Ectodermal cell (in vitro differentiated cells): ENCODE measurements around the gene CEMIP.

Source experiments
- H3K27ac ChIP-seq: 2 replicates; pipeline ENCODE4 v1.7.0; 2013; ENCODE audit warnings: mild to moderate bottlenecking, low read depth, low read length; ENCODE audit not compliant: insufficient read depth, poor library complexity, severe bottlenecking
- H3K27me3 ChIP-seq: 2 replicates; pipeline ENCODE4 v1.7.0; 2013; ENCODE audit warnings: mild to moderate bottlenecking, low read length; ENCODE audit not compliant: insufficient read depth, control insufficient read depth, poor library complexity, severe bottlenecking
- H3K36me3 ChIP-seq: one replicate; pipeline ENCODE4 v1.7.0; 2013; ENCODE audit warnings: low read length; ENCODE audit not compliant: control insufficient read depth, insufficient read depth
- H3K4me1 ChIP-seq: one replicate; pipeline ENCODE4 v1.7.0; 2013; ENCODE audit warnings: low read length; ENCODE audit not compliant: control insufficient read depth, insufficient read depth
- H3K4me3 ChIP-seq: 2 replicates; pipeline ENCODE4 v1.7.0; 2013; ENCODE audit warnings: low read depth, low read length, control low read depth; ENCODE audit not compliant: insufficient read depth
- H3K9me3 ChIP-seq: 2 replicates; pipeline ENCODE4 v1.7.0; 2013; ENCODE audit warnings: mild to moderate bottlenecking, low read length, moderate library complexity; ENCODE audit not compliant: control insufficient read depth
- WGBS, 2 experiments: methylation state at CpG; one replicate each; pipeline ENCODE4 v1.1.7; 2013; ENCODE audit warnings: missing lambda C conversion rate in 2 of 2; 5-methylcytosine and 5-hydroxymethylcytosine counted together

The CEMIP gene

DNA sequence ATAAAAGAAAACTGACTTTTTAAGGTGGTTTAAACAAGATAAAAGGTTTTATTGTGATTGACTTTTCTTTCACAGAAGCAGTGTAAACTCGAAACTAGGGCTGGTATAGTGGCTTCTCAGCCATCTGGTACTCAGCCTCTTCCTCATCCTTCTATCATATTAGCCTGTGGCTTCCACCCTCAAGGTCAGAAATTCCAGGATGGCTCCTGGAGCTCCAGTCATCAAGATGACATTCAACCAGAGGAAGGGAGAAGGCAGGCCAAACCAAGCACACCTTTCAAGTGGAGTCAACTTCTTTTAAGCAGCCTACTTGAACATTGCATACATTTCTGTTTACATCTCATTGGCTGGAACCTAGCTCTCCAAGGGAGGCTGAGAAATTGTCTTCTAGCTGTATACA lies 211.8 kb downstream of the CEMIP start:
- Histone ChIP-seq H3K27me3 (no peaks in the 10 kb centered on the region), H3K4me3 (no peak overlapping the region), H3K27ac (no peak overlapping the region), H3K36me3 (no peaks in the 10 kb centered on the region), H3K4me1 (peaks cover 14% of the 10 kb centered on the region), H3K9me3 (no peaks in the 10 kb centered on the region)
- 86 to 93% methylated on average over 1 of the region's 1 CpG for WGBS, 2 experiments

DNA sequence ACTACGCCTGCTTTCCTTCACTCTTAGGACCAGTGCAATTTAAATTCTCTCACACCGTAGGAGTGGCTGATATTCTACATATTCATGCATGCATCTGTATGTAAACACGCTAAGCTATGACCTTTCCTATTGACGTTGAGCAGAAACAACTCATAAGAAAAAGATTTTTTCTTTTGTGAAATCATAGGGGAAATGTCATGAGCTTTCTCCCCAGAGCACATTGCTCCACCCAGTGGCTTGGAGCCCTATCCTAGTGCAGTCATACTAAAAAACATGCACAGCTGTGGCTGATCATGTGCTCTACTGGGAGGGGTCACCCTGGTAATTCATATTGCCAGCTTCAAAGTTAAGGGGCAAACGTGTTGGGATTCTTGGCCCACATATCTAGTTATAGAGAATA lies 212.3 kb downstream of the CEMIP start:
- 89 to 91% methylated on average over 5 of the region's 5 CpGs for WGBS, 2 experiments
- H3K36me3 ChIP-seq: no peaks in the 10 kb centered on the region
- no peaks in the 10 kb centered on the region for H3K9me3 ChIP-seq
- peaks cover 13% of the 10 kb centered on the region for H3K4me1 ChIP-seq
- no peak overlapping the region for H3K4me3 ChIP-seq
- H3K27ac ChIP-seq: no peak overlapping the region
- H3K27me3 ChIP-seq: no peaks in the 10 kb centered on the region

GRCh38 chr15:80992006-80992405 lies 212.8 kb downstream of the CEMIP start:
- Histone ChIP-seq H3K9me3 (no peaks in the 10 kb centered on the region), H3K4me3 (no peak overlapping the region), H3K27me3 (no peaks in the 10 kb centered on the region), H3K4me1 (peaks cover 8% of the 10 kb centered on the region), H3K27ac (no peak overlapping the region), H3K36me3 (no peaks in the 10 kb centered on the region)
- WGBS, 2 experiments: 92 to 98% methylated on average over 4 of the region's 4 CpGs

DNA sequence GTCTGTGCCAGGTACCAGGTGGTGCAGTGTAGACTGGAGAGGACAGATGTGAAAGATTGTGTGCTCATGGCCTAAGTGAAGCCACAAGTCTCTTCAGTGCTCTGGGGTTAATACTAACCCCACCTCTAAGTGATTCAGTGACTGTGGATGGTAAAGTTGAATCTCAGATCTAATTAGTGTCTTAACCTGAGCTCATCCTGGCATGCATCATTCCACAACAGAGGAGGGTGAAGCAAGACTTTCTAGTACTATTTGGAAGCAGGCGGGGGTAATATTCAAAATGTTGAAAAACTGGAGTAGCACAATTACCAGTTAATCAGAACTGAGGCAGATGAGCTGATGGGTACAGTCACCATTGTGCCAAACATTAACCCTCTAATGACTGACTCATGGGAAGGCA lies 213.3 kb downstream of the CEMIP start:
- H3K4me1 ChIP-seq: peaks cover 7% of the 10 kb centered on the region
- no peaks in the 10 kb centered on the region for H3K36me3 ChIP-seq
- no peaks in the 10 kb centered on the region for H3K27me3 ChIP-seq
- H3K4me3 ChIP-seq: no peak overlapping the region
- no peaks in the 10 kb centered on the region for H3K9me3 ChIP-seq
- H3K27ac ChIP-seq: no peak overlapping the region
- WGBS, 2 experiments: 96 to 100% methylated on average over 1 of the region's 1 CpG

DNA sequence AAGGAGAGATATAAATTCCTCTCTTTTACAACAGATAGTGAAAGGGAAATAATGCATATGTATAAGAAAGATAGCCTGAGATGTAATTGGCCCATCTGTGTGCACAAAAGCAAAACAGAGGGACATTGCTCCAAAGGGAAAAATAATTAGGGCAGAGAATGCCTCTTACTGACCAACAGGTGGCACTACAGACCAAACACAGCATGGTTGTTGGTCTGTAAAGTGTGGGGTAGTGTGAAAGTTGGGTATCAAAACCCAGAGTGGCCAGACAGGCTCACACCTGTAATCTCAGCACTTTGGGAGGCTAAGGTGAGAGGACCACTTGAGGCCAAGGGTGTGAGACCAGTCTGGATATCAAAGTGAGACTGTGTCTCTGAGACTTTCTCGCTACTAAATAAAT lies 217.1 kb downstream of the CEMIP start:
- 83% methylated on average over 1 of the region's 1 CpG; no CpG with 5 or more reads in 1 of the 2 experiments for whole genome bisulfite sequencing, 2 experiments
- Histone ChIP-seq H3K4me3 (no peak overlapping the region), H3K36me3 (no peaks in the 10 kb centered on the region)

GRCh38 chr15:80997692-80998091 lies 218.5 kb downstream of the CEMIP start:
- Histone ChIP-seq H3K36me3 (no peaks in the 10 kb centered on the region), H3K9me3 (no peaks in the 10 kb centered on the region), H3K4me1 (no peaks in the 10 kb centered on the region), H3K27ac (no peak overlapping the region), H3K4me3 (no peak overlapping the region), H3K27me3 (peaks cover 27% of the 10 kb centered on the region)
- WGBS, 2 experiments: 90 to 100% methylated on average over 1 of the region's 1 CpG

More for the DNA sequence above, 217.1 kb downstream of the CEMIP start:
- Histone ChIP-seq H3K27me3 (peaks cover 16% of the 10 kb centered on the region), H3K27ac (no peak overlapping the region), H3K9me3 (no peaks in the 10 kb centered on the region), H3K4me1 (no peaks in the 10 kb centered on the region)

GRCh38 chr15:80998251-80998650 lies 219.1 kb downstream of the CEMIP start:
- H3K4me3 ChIP-seq: no peak overlapping the region
- no peak overlapping the region for H3K27ac ChIP-seq
- H3K27me3 ChIP-seq: peaks cover 29% of the 10 kb centered on the region
- H3K4me1 ChIP-seq: no peaks in the 10 kb centered on the region
- WGBS, 2 experiments: 50 to 79% methylated on average over 1 of the region's 1 CpG
- no peaks in the 10 kb centered on the region for H3K36me3 ChIP-seq
- no peaks in the 10 kb centered on the region for H3K9me3 ChIP-seq

DNA sequence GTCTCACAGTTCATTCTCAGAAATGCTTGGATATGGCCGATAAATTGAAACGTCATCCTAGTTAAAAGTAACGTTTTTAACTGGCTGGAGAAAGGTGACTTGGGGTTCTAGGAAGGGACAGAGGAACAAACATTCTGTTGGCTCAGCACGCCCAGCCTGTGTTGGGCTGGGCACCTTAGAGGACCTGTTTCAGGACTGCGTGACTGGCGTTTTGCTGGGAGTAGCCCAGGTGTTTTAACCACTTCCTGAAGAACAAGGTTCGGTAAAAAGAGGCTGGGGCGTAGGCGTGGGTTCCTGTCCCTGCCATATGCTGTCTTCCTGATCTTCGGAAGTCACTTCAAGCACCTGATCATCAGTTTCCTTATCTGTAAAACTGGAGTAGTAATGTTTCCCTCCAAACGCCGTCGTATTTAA lies 220.5 kb downstream of the CEMIP start:
- Histone ChIP-seq H3K36me3 (no peaks in the 10 kb centered on the region), H3K27ac (no peak overlapping the region)
- WGBS, 2 experiments: 88 to 91% methylated on average over 13 of the region's 13 CpGs

DNA sequence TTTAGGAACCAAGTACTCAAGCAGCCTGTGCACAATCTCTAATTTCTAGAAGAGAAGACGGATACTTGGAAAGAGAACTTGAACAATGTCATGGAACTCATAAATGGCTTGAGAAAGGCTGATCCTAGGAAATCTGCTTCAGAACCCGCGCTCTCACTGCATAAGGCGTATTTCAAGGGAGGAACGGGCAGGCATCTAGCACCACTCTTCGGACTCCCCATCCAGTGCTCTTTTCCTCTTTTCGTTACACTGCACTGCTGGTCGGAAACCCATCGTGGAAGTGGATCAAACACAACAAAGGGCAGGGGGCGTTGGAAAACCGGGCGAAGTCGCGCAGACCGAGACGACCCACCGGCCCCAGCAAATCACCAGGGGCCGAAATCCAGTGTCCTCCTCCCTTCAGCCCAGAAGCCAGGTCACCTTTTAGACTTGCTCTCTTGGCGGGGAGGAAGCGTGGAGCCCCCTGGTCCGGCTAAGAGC lies 221.0 kb downstream of the CEMIP start:
- H3K27ac ChIP-seq: peak overlapping the region; percentile 22
- WGBS, 2 experiments: 13 to 14% methylated on average over 21 of the region's 21 CpGs
- H3K36me3 ChIP-seq: no peaks in the 10 kb centered on the region

More for the DNA sequence above, 220.5 kb downstream of the CEMIP start:
- Histone ChIP-seq H3K4me1 (no peaks in the 10 kb centered on the region), H3K9me3 (no peaks in the 10 kb centered on the region), H3K27me3 (peaks cover 29% of the 10 kb centered on the region), H3K4me3 (peak overlapping the region; percentile 91)

DNA sequence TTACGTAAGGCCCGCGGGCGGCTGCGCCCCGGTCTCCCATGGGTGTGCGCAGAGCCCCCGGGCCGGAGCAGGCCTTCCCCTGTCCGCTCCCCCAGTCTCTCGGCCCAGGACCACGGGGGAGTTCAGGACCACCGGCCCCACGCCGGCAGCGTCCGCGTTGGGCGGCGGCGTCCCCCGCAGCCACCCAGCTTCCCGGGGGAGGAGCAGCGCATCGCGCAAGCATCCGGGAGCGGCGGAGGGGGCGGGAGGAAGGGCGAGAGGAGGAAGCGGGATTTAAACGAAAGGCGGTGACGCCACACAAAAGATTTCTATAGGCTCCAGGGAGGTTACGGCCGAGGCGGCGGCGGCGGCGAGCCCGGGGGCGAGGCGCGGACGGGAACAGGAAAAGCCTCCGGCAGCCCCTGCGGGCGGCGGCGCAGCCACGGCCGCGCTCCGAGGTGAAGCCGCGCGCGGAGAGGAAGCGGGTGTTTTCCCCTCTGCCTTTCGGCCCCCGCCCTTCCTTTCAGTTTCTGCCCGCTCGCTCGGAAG lies 221.5 kb downstream of the CEMIP start, which contains the start of gene TLNRD1:
Gene TLNRD1 (plus strand): TSS at position 300 of the 528 bp plus-strand sequence. CDS start 1,349 bp downstream, outside the sequence.
- Histone ChIP-seq H3K4me3 (peak within 1 kb of the TSS; percentile 91), H3K27me3 (peaks cover 29% of the 10 kb centered on the region), H3K36me3 (no peaks in the 10 kb centered on the region), H3K4me1 (no peaks in the 10 kb centered on the region), H3K27ac (peak within 1 kb of the TSS; percentile 72), H3K9me3 (no peaks in the 10 kb centered on the region)
- 0 to 1% methylated on average over 66 of the region's 66 CpGs for WGBS, 2 experiments

More for the DNA sequence above, 221.0 kb downstream of the CEMIP start:
- Histone ChIP-seq H3K4me3 (peak overlapping the region; percentile 91), H3K4me1 (no peaks in the 10 kb centered on the region), H3K27me3 (peaks cover 29% of the 10 kb centered on the region), H3K9me3 (no peaks in the 10 kb centered on the region)
